NCI-H2196 (cell line): ENCODE measurements around the gene MYT1.
A peak's percentile ranks its signal among the peaks of the same experiment; 100 is the strongest.
"Not testable (repeated sequence)": the region's sequence is repeated elsewhere in the genome, so short reads cannot be mapped to it uniquely, and the experiment has no call there.

Source experiments
- DNase-seq: peaks from one replicate; lab custom pipeline; 2025; ENCODE audit not compliant: unreplicated experiment; lab: John Stamatoyannopoulos, UW

MYT1 gene

DNA sequence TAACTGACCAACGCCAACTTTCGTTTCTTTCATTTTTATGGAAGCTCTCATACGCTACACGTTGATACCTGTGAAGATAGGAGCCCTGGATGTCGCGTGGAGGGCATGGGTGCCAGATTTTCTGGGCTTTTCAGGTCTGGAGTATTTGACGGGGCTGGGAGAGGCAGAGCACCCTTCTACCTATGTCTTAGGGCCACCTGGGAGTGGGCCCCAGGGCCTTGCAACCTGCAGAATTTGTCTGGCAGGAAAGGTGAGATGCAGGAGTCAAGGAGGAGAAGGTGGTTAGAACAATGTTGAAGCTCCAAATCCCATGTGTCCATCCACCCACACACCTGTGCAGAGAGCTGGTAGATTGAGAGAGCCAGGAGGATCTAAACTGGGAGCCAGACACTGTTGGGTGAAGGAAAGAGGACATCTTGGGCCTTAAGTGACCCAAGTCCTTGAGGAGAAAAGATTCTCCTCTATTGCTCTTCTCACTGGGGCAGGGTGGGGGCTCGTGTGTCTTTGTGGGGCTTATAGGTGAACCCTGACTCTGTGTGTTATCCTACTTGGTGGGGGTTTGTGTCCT lies 63.9 kb downstream of the MYT1 start:
- no peak for DNase-seq

DNA sequence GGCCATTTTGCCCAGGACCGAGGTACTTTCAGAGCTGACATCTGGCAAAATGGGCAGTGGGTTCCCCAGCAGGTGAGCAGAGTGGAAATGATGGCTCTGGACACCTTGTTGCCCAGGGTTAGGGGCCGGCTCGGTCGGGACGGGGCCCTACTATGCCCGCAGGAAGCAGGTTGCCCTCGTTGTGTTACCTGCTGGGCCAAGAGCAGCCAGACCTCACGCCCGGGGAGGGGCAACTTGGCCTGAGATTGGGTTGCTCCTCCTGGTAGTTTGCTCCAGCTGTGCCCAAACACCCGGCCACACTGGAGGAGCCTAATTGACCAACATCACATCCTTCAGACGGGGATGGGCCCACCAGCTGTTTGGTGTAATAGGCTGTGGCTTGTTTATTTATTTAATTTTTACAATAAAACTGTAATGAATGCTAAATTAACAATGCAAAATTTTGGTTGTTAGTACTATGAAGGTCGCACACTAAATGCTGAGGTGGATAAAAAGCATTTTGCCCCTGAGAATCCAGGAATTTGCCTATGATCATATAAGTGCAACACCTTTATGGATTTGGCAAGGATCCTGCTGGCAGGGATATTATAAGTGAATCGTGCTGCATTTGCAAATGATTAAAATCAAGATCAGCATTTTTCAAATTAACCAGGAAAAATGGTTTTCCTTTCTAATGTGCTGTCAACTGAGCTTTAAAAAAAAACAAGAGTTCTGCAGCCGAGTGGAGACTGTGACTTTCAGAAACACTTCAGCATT lies 64.7 kb downstream of the MYT1 start:
- no peak for DNase-seq

GRCh38 chr20:64229507-64230061 lies 65.3 kb downstream of the MYT1 start:
- no peak for DNase-seq

- DNase-seq, result no peak
Measured at GRCh38 chr20:64230461-64231145, 66.4 kb downstream of the MYT1 start.

DNA sequence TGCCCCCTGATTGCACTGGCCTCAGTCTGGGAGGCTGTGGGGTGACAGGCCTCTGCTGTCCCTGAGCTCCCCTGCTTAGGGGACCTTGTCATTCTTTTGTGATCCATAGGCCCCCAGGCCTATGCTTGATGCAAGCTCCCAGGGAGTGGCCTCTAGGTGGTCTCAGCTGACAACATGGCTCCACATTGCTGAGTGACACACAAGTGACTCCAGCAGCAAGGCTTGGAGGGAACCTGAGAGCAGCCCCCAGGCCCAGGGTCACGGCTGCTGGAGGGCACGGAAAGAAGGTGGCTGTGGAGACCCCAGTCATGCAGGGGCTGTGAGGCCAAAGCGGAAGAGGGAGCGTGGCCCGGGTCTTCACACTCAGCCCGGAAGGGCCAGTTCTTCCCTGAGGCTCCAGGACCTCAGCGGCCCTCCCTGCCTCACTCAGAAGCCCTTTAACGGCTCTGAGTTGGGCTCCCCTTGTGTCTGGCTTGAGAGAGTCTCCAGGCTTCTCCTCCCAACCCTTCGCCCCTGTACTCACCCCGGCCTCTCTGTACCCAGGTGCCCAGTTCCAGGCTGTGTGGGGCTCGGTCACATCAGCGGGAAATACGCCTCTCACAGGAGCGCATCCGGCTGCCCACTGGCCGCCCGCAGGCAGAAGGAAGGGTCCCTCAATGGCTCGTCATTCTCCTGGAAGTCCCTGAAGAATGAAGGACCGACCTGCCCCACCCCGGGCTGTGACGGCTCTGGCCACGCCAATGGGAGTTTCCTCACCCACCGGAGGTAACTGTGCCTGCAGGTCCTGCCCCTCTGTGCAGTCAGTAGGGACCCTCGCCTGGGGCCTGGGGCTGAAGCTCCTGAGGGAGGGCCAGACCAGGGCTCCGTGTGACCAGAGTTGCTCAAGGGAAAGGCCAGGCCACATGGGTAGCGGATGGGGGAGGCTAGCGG lies 67.6 kb downstream of the MYT1 start:
- no peak for DNase-seq

DNA sequence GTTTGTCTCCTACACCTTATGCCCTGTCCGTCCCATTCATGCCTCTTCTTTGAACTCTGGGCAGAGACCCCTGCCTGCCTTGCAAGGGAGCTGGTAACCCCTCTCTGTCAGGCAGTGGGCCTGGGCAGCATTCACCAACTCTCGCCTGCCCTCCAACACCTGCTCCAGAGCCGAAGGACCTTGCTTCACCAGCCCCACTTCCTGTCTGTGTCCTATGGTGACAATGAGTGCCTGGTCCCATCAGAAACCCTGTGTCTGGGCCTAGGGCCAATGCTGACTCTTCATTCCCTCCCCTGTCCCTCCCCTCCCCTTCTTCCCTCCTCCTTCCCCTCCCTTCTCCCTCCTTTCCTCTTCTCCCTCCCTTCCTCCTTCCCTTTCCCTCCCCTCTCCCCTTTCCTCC lies 68.5 kb downstream of the MYT1 start:
- peak; percentile 88 for DNase-seq

DNA sequence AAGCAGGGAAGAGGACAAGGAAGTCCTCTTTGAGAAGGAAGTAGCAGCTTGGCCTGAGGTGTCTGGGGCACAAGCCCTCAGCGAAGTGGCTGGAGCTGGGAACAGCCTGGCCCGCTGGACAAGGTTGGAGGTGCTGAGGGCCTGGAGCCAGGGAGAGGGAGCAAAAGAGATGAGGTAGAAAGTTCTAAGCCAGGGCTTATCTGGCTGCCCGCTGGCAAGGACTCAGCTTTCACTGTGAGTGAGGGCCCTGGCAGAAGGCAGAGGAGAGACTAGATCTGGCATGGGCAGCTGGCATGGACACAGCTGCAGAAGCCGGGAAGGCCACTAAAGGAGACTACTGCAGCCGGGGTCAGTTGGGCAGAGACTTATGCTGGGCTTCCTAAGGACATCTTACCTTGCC lies 69.5 kb downstream of the MYT1 start:
- DNase-seq, result peak; percentile 49

- no peak for DNase-seq
Measured at GRCh38 chr20:64234291-64234791, 70.1 kb downstream of the MYT1 start.

DNA sequence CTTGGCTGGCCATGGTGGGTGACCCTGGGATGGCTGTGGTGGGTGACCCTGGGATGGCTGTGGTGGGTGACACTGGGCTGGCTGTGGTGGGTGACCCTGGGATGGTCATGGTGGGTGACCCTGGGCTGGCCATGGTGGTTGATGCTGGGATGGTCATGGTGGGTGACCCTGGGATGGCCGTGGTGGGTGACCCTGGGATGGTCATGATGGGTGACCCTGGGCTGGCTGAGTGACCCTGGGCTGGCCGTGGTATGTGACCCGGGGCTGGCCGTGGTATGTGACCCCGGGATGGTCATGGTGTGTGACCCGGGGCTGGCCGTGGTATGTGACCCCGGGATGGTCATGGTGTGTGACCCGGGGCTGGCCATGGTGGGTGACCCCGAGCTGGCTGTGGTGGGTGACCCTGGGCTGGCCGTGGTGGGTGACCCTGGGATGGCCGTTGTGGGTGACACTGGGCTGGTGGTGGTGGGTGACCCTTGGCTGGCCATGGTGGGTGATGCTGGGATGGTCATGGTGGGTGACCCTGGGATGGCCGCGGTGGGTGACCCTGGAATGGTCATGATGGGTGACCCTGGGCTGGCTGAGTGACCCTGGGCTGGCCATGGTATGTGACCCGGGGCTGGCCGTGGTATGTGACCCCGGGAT lies 70.8 kb downstream of the MYT1 start:
- not testable (repeated sequence) for DNase-seq

- DNase-seq, result no peak
Measured at GRCh38 chr20:64236137-64237088, 72.2 kb downstream of the MYT1 start.

DNA sequence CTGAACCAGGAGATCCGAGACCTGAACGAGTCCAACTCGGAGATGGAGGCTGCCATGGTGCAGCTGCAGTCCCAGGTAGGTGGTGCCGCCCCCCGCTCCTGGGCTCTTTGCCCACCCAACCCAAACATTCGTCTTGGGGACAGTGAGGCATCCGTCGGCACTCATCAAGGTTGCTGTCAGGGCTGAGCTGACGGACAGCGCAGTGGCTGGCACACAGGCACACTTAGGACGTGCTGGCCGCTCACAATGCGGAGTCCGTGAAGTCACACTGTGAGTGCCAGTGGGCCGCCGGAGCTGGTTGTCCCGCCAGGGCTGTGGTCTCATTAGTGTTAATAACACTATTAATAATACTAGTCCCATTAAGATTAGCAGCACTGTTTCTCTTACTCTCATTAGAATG lies 73.1 kb downstream of the MYT1 start:
- no peak for DNase-seq

- no peak for DNase-seq
Measured at GRCh38 chr20:64238115-64238825, 74.0 kb downstream of the MYT1 start.

DNA sequence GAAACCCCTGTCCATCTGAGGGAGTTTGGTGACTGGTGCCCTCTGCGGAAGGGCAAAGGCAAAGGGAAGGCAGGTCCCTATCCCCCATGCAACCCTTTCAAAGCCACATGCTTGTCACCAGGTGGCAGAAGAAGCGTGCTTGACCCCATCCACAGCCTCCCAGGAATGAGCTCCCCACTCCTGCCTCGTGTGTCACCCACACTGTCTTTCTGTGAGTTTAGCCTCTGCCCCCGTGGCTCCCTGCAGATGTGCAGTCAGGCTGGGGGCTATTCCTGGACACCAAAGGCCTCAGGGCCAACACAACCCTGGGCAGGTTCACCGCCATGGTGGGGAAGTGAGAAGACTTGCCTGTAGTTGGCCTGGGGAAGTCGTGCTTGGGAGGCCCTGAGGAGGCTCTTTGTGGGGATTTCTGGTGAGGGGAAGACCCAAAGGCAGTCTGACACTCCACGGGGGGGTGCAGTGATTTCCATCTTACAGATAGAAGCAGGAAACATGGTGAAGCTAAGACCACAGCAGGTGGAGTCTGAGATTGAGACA lies 74.7 kb downstream of the MYT1 start:
- DNase-seq, result no peak

GRCh38 chr20:64239449-64240242 lies 75.4 kb downstream of the MYT1 start:
- DNase-seq, result no peak

DNA sequence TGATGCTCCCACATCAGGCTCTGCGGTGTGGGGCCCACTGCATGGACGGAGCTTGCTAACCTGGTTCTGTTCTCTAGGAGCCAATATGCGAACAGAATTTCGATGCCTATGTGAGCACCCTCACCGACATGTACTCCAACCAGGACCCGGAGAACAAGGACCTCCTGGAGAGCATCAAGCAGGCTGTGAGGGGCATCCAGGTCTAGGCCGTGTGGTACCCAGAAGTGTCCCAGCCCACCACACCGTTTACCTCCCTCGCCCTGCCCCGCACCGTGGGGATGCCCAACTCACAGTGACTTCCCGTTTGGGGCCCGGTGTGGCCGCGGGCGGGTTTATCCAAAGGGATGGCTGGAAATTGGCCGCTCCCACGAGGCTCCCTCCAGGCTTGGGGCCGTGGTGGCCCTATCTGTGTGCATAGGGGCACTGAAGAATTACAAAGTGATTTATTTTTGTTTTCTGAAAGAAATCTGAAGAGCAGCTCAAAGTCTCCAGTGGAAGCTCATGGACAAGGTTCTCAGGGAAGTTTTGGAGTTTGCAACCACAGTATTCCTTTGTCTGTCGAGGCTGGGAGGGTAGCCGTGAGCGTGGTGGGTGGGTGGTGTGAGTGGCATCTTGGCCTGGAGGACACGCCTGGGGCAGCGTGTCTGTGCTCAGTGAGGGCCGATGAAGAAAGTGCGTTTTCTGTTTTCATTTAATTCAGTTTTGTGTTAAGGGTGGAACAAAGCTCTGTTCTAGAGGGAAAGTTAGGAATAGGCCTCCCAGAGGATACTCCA lies 76.2 kb downstream of the MYT1 start:
- no peak for DNase-seq

- no peak for DNase-seq
Measured at GRCh38 chr20:64241061-64241460, 76.8 kb downstream of the MYT1 start.
